HK-2 (cell line): ENCODE measurements around the gene DOCK2.

Source experiments
- DNase-seq: peaks from one replicate; pipeline ENCODE4 v3.0.0-alpha.2; 2018; ENCODE audit not compliant: unreplicated experiment

DOCK2 gene

DNA sequence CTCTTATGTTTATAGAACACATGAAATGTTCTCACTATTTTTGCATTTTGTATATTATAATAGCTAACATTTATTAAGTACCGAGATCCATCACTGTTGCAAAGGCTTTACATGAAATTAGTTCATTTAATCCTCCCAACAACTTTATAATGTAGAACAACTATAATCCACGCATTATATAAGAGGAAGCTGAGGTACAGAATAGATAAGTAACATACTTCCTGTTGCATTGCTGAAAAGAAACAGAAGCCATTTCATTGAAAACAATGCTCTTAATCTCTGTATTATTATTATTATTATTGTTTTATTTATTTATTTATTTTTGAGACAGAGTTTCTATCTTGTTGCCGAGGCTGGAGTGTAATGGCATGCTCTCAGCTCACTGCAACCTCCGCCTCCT is 351.1 kb downstream of the DOCK2 start:
- DNase-seq: no peak

DNA sequence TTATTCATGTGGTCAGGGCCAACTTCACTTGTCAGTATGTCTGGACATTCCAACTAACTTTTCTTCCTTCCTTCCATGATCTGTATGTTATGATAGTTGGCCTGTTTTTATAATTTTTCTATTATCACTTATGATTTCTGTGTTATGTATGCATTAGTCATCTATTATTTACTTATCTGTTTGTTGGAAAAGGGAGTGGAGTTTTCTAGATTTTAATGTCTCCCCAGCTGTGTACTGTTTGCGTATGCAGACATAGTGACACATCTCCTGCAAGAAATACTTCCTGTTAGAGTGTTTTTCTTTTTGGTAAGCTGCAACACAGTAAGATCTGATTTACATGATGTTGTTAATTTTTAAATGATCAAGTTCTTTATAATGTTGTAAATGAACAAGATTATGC is 351.9 kb downstream of the DOCK2 start:
- DNase-seq: no peak

DNA sequence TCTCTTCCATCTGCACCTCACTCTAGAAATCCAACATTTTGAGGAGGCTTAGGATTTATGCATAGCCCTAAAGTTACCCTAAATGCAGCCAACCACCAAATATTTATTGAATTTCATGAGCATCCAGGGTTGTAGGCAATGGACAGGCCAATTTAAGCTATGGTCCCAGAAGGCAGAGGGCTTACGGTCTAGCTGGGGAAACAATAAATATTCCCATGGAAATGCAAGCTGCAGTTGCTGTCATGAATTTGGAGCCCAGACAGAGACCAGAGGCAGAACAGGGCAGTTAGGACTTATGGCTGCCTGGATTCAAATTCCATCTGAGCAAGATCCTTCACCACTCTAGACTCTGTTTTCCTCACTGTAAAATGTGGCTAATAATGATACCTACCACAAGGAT is 352.3 kb downstream of the DOCK2 start:
- no peak for DNase-seq

DNA sequence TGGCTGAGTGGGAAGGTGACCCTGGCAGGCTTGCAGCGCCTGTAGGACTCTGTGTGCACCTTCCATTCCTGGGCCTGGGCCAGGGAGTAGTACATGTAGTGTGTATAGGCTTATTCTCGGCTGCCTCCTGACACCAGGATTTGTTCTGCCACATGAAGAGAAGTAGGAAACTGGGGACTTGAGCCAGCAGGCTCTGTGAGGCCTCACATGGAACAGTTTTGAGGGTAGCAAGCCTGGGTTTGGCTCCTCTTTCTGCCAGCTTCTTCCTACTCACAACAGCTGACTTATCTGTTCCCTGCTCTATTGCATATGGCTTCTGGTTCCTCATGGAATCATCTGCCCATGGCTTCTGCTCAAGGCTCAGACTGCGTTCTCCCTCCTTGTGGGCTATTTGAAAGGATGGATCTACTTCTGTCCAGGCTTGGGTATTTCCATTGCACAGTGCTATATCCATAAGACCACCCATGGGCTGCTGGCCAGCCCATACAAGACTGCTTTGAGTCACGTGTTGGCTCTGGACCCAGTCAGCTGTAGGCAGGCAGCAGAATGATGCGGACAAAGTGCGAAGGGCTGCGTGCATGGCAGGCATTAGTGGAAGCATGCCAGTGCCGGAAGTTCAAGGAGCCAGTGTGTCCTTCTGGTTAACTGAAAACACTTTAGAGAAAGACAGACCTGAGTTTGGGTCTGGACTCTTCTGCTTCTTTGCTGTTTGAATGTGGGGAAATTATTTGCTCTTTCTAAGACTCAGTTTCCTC is 354.2 kb downstream of the DOCK2 start:
- DNase-seq: no peak

DNA sequence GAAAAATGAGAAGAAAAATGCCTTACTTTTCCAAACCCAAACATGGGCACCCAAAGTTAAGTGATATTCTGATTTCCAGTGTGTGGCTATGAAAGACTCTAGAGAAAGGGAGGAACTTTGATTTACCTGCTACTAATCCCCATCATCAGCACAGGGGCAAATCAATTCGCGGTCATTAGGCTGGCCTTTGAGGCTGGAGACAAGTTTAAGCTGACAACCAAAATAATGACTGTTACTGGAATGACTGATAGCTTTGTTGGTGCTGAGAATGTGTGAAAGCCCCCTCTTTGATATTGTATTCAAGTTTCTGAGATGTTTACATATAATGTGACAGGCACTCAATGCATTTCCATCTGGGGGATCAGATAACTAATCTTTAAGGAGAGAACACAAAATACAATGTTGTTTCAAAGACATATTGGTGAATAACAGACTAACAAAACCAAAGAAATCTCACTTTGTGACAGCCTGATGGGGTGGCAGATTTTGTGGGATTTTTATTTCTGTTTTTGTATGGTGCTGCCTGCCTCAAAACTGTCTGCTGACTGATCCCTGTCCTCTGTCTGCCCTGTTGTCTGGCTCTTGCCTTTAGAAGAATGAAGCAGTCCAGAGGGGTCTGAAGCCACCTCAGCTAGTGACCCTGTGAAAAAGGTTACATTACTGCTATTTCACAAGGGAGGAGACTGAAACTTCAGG is 355.9 kb downstream of the DOCK2 start:
- DNase-seq: no peak

DNA sequence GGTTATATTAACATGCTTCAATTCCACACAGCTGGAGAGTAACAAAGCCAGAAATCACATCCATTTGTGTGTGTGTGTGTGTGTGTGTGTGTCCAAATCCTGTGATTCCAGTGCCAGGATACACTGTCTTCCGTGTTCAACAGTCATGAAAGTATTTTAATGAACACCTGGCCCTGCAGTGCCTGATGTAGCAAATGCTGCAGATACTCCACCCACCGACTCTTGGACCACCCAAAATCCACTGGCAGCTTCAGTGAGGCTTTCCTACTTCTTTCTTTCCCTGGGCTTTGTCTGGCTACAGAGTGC is 356.4 kb downstream of the DOCK2 start:
- no peak for DNase-seq

DNA sequence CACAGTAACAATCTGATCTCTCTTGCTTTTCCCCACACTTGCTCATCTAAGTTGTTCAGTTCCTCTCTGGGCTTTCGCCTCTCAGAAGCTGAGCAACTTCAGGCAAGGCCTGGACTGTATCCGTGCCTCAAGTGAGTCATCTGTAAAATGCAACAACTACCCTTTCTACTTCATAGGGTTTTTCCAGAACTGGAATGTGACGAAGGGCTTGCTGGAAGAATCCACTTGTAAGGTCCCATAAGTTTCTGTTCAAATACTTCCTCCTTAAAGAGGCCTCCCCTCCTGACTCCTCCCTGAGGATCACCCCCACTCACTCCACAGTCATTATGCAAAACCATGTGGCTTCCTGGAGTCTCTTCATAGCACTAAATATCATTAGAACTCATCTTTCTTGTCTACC is 360.7 kb downstream of the DOCK2 start:
- no peak for DNase-seq

DNA sequence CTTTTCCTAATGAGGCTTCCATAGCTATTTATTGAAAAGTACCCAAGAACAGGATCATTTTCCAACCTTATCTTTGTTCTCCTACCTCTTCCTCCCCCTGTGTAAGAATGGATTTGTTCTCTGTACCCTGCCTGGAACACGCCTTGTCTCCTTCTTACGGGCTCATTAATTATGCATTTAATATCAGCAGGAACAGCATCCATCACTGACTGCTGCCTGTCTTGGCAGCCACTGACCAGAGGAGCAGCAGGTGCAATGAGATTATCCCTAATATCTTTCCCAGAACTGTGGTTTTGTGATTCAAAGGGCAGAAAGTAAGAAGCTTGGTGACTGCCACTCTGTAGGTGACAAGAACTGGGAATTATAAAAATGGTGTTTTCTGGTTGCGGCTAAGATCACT is 362.5 kb downstream of the DOCK2 start:
- DNase-seq: no peak

DNA sequence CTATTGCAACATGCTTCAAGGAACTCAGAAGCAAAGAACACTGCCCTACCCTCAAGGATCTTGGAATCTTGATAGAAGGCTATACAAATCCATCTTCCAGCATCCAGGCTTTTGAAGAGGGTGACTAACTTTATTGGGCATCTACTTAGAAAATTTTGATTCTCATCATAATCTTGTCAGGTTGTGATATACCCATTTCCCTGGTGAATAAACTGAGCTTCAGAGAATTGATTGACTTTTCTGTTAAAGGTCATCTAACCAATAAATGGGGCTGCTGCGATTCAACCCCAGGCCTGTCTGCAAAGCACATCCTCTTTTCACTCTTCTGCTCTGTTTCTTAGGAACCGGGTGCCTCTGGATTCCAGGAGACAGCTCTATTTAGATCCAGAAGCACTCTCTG is 363.1 kb downstream of the DOCK2 start:
- no peak for DNase-seq

DNA sequence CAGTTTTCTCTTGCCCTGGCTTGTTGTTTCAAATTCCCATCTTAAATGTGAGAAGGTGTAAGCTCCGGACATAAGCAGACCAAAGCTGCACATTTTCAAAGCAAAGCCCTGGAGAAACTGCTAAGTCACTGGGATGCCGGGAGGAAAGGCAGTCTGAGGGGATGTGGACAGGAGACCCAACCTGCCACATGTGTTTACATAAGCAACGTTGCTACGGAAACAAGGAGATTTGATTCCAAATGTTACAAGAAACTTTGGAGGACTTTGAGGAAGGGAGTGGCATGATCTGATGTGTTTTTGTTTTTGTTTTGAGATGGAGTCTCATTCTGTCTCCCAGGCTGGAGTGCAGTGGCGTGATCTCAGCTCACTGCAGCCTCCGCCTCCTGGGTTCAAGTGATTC is 368.9 kb downstream of the DOCK2 start:
- DNase-seq: no peak

DNA sequence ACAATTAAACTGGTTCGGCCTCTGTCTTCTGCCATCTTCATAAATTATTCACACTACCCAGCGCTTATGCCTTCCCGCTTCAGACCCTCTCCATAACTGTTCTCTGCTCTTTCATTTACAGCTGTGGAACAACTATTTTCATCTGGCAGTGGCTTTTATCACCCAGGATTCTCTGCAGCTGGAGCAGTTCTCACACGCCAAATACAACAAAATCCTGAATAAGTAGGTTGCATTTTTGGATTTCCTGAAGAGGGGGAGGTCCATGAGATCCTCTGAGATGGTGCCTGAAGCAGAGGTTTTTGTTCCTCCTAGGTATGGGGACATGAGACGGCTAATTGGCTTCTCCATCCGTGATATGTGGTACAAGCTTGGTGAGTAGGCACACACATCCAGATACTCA is 371.3 kb downstream of the DOCK2 start:
- no peak for DNase-seq

DNA sequence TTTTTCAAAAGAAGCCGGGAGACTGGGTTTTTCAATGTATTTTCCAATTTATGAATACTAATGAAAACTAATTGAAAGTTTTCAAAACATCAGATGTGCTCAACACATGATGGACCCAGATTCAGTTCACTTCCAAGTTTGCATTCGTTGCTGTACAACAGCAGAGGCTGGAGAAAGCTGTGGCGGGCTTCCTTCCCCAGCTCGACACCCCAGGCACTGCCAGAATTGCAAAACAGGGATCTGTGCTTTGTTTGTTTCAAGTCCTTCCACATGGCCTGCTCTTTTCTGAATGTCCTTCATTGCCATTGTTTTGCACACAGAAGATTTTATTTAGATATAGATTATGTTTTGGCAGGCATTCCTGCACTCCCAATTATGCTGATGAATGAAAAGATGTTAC is 373.5 kb downstream of the DOCK2 start:
- no peak for DNase-seq

DNA sequence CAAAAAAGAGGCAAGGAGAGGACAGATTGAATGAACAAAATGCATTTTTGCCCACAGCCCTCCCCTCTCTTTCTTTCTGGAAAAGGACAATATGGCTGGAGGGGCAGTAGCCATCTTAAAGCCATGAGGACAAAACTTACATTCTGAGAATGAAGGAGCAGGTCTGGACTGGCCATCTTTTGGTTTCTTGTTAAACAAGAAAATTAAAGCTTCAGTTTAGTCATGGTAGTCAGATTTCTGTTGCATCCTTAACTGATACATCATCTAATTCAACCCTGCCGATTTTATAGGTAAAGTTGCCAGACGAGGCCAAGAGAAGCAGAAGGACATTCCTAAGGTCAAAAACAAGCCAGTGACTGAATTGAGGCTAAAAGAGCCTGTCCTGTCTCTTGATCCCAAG is 374.7 kb downstream of the DOCK2 start:
- DNase-seq: no peak

DNA sequence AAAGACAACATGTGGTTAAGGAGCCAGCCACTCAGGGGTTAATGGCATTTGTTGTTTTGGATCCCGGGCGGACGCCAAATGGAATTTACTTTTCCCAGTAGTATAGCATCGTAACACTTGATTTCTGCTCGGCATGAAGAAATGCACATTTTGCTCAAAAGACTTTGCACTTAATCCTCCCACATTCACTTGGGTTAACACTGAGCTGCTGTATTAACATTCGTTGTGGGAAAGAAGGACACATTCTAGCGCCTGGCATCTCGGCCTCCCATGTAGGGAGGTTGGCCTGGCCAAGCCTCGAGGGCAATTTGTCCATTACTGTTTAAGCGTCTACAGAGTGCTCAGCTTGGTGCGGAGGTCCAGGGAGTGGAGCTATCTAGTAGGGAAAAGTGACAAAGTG is 375.5 kb downstream of the DOCK2 start:
- DNase-seq: no peak

DNA sequence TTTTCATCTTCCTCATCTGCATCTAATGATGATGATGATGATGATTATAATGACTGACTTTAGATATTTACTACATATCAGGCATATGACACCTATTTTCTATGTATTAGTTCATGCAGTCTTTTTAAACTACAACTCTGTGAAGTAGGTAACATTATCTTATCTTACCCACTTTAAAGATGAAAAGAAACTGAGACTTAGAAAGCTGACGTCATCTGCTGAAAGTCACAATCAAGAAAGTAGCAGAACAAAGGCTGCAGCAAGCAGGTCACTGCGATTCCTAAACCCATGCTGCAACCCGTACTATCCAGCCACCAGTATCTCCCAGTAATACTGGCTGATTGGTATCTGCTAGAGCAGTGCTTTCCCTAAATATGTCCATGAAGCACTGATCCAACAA is 383.3 kb downstream of the DOCK2 start:
- DNase-seq: no peak

DNA sequence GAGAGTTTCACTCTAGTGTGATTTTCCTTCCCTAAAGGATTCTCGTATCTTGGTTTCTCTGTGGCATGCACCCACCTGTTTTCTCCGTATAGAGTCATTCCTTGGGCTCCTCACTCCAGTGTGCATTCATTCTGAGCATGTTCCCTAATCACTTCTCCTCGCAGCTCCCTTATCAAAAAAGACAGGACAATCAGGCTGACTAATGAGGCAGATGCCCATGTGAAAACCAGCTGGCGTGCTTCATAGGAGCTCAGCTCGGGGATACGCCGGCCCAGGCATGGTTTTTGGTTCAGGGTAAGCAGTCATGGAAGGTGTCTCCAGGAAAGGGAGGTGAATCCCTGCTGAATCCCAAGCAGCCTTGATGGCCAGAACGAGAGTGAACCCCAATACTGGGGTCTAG is 384.4 kb downstream of the DOCK2 start:
- DNase-seq: no peak

DNA sequence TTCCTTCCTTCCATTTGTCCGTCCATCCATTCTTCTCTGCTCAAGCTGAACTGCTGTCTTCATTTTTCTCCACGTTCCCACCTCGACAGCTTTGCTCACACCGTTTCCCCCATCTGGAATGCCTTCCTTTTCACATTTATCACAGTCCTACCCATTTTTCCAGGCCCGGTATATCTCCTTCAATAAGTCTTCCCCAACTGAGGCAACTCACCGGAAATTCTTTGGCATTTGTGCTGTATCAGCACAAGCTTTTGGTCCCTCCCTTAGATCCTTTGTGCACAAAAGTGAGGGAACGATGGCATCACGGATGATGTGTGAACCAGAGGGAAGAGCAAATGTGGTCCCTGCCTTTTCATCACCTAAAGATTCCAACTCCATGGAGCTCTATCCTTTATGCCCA is 388.8 kb downstream of the DOCK2 start:
- DNase-seq: no peak

DNA sequence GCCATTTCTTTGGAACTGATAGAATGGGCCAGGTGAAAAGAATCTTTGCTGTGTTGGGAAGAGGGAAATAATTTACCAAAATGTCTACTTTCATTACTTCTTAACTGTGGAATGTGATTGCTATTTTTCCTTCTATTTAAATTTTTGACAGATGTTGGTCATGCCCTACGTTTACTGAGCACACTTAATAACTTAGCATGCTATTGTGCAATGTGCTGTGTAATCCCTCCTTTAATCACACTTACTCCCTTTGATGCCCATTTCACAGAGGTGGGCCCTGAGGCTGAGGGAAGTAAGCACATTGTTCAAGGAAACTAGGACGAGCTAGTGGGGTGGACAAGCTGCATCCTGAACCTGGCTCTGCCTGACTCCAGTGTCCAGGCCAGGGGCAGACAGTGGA is 391.0 kb downstream of the DOCK2 start:
- no peak for DNase-seq

DNA sequence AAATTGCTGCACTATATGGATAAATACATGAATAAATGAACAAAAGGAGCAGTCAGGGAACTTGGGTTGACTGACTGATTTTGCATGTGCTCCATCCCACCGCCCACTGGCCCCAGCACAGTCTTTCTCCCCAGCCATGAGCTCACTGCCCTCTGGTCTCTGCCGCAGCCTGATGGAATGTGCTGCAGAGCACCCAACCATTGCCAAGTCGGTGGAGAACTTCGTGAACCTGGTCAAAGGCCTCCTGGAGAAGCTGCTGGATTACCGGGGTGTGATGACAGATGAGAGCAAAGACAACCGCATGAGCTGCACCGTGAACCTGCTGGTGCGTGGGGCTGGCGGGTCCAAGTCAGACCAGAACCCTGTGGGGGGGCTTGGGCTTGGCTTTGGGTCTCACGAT is 397.2 kb downstream of the DOCK2 start:
- no peak for DNase-seq

DNA sequence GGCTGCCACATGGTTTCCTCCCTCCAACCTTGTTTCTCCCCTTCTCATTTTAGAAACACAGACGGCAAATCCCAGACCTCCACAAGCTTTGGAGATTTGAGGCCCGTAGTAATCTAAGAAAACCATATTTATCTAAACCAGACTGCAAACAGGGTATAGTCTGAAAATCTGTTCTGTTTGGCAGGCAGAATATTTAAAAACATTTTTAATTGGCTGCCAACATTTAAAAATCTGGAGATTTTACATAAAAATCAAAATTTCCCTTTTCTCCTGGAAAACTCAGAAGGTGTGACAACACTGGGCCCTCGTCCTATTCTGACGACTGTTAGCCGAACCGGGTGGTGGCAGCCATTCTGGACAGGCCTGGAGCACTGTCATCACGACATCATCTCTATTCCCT is 401.2 kb downstream of the DOCK2 start:
- DNase-seq: no peak

DNA sequence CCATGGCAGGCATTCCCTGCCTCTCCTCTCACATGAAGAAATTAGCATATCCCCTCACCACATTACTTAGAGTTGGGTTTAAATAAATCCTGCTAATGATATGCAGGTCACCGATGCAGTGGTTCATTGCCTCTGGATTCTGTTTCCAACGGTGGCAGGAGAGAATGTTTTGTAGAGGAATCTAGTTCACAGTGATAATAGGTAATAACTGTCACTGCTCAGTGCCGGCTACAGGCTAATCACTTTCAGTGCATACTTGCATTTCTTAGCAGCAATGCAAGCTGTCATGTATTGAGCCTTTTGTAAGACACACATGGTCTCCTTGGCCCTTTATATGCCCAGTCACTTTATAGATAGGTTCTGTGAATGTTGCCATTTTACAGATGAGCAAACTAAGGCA is 402.8 kb downstream of the DOCK2 start:
- no peak for DNase-seq

DNA sequence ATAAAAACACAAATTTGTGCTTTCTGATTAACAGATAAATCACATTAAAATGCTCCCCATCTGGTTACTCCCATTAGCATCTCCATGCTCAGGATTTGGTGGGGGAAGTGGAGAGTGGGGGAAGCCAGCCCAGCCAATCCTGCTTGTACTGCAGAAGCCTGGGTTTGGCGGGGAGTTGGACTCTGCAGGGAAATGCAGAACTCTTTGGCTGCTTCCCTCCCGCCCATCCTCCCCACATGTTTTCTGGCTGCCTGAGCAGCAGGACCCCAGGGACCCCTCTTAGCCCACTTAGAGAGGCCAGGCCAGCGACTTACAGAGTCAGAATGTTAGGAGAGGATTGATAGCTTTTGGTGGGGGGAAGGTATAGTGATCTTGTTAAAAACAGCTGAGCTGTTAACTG is 409.2 kb downstream of the DOCK2 start:
- DNase-seq: no peak

DNA sequence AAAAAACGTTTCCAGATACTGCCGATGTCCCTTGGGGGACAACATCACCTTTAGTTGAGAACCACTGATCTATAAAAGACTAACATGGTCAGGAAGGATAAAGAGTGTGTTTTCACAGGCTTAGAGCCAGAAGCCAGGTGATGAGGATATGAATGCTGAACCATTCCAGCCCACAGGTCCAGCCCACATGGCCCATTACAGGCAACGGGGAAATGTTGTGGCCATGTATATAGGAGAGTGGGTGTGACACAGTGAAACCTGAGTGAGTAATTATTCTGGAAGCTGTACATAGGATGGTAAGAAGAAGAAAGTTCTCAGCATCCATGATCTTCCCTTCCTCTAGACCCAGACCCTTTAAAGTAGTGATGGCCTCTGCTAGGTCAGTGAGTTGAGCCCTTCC is 412.6 kb downstream of the DOCK2 start:
- no peak for DNase-seq

DNA sequence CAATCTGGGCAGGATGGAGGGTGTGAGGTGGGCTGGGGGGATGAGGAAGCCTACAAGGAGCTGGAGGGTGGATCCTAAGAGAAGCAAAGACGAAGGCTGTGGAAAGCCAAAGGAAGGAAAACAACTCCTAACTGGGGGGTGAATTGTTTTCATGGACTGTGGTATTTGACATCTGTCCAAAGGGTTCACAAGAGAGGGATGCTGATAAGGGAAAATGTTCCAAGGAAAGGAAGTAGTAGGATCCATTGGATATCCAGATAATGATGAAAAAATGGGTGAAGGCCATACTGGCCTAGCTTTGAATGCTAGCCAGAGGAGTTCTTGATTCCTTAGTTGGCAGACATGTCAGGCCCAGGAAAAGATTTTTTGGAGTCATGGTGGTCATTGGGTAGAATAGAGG is 416.8 kb downstream of the DOCK2 start:
- DNase-seq: no peak
